T-helper 22 cell (primary cell): ENCODE data around the gene LRRC3C.
"Not testable (repeated sequence)": the region's sequence is repeated elsewhere in the genome, so short reads cannot be mapped to it uniquely, and the experiment has no call there.

Experiments
- DNase-seq: peaks from one replicate; pipeline ENCODE4 v3.0.0-alpha.2; 2020; ENCODE audit warnings: low read depth

The LRRC3C gene

GRCh38 chr17:39924691-39925055, 2.9 kb upstream of the LRRC3C start:
- no peak for DNase-seq

GRCh38 chr17:39925282-39926134, 2.0 kb upstream of the LRRC3C start:
- no peak for DNase-seq

- no peak for DNase-seq
These were observed 1.4 kb upstream of the LRRC3C start for GRCh38 chr17:39926135-39926587.

GRCh38 chr17:39926588-39927100, 888 bp upstream of the LRRC3C start:
- DNase-seq = peak; percentile 37

GRCh38 chr17:39927929-39928857, 661 bp downstream of the LRRC3C start:
- DNase-seq = no peak

GRCh38 chr17:39928858-39929645, 1.5 kb downstream of the LRRC3C start:
- no peak for DNase-seq

DNA sequence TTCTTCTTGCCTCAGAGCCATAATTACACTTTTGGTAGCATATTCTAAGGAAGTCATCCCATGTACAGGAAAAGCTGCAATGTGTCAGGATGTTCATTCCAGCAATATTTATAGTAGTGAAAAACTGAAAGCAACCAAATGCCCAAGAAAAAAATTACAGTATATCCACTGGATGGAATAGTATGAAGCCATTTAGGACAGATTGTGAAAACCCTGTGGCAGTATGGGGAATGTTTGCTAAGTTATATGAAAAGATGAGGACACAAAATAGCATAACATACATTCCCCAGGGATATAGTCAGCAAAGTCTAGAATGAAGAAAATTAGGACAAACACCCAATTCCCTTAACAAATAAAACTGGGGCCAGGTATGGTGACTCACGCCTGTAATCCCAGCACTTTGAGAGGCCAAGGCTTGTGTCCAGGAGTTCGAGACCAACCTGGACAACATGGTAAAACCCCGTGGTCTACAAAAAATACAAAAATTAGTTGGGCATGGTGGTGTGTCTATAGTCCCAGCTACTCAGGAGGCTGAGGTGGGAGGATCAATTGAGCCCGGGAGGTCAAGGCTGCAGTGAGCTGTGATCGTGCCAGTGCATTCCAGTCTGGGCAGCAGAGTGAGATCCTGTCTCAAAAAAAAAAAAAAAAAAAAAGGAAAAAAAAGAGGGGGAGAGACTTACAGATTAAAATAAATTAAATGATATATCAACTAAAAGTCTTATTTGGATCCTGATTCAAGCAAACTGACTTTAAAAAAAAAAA, 2.3 kb downstream of the LRRC3C start:
- DNase-seq = no peak

DNA sequence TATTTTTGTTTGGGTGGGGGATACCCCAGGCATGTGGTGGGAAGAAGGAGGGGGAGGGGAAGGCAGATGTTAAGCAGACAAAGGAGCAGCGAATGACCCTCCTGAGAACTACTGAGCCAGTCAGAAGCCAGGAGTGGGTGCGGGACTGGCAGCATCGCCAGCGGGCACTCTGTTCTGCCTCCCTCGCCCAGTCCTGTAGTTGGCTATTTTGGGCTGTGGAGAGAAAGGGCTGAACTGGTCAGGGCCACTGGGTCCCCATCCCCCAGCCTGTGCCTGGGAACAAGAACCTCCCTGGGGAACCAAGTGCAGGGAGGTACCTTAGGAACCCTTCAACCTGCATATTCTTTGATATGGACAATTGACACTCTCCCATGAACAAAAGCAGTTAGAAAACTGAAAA, 6.4 kb downstream of the LRRC3C start:
- DNase-seq = no peak

DNA sequence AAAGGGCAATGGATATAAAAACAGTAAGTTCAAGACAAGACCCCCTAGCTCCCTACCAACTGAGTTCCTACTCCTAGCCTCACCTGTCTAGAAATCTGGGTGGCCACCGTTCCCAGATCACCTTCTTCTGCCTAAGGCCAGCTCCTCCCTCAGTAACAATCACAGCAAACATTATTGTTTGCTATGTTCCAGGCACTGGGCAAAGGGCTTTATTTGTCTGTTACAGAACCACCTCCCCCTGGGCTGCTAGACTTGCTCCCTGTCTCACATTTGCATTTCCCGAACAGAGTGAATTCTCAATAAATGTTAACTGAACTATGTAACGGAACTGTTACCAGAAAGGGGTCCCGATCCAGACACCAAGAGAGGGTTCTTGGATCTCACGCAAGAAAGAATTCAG, 6.8 kb downstream of the LRRC3C start:
- no peak for DNase-seq

GRCh38 chr17:39935909-39936308, 8.4 kb downstream of the LRRC3C start:
- no peak for DNase-seq

DNA sequence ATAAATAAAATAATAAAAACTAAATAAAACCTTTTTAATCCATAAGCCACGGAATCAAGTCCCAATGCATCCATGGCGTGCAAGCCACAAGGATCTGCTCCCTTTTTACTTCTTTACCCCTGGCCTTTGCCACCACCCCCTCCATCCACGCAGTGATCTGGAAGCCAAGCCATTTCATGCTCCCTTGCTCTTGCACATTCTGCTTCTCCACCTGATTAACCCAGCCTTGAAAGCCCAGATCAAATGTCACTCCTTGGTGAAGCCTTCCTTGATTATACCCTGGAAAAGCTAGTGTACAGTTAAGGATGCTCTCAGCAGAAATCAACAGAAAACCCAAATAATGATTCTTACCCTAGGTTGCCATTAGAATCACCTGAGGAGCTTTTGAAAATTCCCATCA, 9.9 kb downstream of the LRRC3C start:
- DNase-seq = no peak

DNA sequence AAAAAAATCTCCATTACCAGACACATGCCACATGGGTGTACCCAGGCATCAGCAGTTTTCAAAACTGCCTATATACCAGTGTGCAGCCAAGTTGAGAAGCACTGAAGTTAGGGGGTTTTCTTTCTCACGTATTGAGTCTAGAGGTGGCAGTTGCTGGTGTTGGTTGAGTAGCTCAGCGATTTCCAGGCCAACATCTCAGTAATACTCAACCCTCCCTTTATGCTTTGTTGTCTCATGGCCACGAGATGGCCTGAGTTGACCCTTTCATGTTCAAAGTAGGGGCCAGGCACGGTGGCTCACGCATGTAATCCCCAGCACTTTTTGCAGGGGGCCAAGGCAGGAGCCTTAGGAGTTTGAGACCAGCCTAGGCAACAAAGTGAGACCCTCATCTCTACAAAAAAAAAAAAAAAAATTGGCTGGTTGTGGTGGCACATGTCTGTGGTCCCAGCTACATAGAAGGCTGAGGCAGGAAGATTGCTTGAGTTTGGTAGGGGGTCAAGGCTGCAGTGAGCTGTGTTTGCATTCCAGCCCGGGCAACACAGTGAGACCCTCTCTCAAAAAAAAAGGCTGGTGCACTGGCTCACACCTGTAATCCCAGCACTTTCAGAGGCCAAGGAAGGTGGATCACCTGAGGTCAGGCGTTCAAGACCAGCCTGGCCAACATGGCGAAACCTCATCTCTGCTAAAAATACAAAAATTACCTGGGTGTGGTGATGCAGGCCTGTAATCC, 10.8 kb downstream of the LRRC3C start:
- DNase-seq = no peak

DNA sequence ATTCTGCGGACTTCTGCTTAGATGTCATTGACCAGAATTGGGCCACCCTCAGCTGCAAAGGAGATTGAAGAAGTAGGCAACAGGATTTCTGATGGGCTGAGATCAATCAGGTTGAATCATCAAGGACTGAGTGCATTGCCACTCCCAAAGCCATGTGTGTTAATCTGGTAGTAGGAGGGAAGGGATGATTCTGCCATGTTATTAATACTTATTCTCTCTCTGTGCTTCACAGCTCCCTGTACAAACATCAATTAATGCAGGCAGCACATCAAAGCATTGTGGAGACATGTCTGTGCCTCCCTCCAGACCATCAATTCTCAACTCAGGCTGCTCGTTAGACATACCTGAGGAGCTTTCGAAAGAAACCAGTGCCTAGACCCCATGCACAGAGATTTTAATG, 11.6 kb downstream of the LRRC3C start:
- no peak for DNase-seq

DNA sequence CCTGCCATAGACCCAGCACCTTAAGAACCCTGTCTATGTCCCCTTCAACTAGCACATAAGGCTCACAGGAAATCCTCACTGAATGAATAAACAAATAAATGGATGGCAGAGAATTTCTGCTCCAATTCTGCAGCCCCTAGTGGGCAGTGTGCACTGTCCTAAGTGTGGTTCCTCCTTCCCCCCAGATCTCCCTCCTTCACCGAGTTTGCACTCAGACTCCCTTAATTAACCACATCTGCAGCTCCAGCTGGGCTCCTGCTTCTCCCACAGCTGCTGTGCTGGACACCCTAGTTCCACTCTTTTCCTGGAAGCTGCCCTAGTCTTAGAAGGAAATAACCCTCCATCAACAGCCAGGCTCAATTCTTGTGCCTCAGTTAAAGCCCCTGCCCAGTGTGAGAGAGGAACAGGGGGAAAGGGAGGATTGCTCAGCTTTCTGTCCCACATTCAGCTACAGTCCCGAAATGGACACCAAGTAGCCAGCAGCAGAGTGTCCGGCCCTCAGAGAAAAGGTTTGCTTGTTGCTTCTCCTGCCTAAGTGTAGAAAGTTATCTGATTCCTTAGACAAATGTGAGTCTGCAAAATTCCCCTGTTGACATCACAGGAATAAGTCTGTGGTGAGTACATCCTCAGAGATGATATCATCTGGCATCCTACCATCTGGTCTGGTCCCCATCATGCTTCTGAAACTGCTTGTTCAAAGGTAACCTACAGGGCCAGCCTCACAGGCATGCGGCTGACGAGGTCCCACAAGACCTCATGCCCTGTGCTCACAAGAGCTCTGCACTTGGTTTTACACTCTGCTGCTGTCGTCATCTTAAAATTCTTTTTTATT, 12.3 kb downstream of the LRRC3C start:
- DNase-seq = peak; percentile 47

GRCh38 chr17:39943702-39944392, 16.3 kb downstream of the LRRC3C start:
- no peak for DNase-seq

GRCh38 chr17:39944393-39944711, 16.8 kb downstream of the LRRC3C start:
- DNase-seq = no peak

DNA sequence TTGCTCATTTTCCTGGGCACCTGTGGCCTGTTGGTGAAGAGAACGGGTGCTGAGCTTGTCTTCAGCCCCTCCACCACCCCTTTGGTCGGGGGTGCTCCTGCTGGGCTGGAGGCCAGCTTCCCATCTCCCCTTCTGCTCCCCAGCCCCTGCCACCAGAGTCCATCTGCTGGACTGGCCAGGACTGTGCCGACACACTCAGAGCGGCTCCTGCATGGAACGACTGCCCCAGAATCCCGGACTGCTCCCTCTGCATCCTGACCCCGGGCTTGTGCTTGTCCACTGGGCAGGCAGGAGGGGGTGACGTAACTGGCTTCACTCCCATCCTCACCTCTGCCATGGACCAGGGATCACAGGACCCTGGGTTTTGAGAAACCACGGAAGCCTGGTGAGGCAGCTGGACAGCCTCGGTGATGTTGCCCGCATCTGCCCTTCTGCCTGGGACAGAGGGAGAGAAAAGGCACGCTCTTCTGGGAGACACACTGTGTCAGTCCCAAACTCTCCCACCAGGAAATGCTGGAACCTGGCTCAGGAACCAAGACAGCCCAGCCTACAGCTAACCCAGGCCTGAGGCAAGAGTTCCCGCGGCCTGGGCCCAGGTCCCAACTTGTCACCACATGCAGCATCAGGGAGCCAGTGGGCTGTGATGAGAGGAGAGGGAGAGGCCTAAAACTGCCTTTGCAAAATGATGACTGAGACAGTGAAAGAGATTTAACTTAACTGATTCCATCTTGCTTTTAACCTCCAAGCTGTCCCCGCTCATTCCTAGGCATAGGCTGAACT, 19.2 kb downstream of the LRRC3C start:
- no peak for DNase-seq

DNA sequence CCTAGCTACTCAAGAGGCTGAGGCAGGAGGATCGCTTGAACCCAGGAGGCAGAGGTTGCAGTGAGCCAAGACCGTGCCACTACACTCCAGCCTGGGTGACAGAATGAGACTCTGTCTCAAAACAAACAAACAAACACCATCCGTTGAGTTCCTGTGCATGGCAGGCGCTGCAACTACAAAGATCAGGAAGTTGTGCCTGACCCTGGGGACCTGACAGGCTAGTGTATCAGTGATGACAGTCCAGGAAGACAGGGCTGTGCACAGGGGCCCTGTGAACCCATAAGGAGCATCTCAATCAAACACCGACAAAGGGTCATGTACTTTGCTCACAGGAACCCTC, 20.9 kb downstream of the LRRC3C start:
- DNase-seq = not testable (repeated sequence)
